CD14-positive monocyte (primary cell): Measurements from ENCODE around the gene PAQR8. TPM values are rescaled to one million over a fixed set of nuclear protein-coding genes. Genes with fewer than 3 reads are reported as not detected.

Experiments
- DNase-seq, 3 donors: peaks; one replicate each; pipeline ENCODE4 v3.0.0-alpha.2; 2011 to 2022
- H2AFZ ChIP-seq: 2 replicates; pipeline ENCODE4 v1.6.0; 2012; ENCODE audit warnings: mild to moderate bottlenecking, low read depth, low read length, inconsistent platforms; ENCODE audit not compliant: insufficient read depth, poor library complexity, severe bottlenecking
- H3K27ac ChIP-seq, 2 donors: 1 replicate in 1 of 2; 2 replicates in 1 of 2; pipeline ENCODE4 v1.5.1; 2012 to 2013; ENCODE audit warnings: low read length in 2 of 2, control low read depth in 1 of 2, inconsistent platforms in 1 of 2, low read depth in 1 of 2, mild to moderate bottlenecking in 1 of 2
- H3K27me3 ChIP-seq, 2 donors: one replicate each; pipeline versions ENCODE4 v1.6.0 to v1.6.1; 2011 to 2013; ENCODE audit warnings: low read length in 2 of 2; ENCODE audit not compliant: control insufficient read depth in 2 of 2, insufficient read depth in 2 of 2
- H3K36me3 ChIP-seq, 2 donors: replicated peaks in 1 of 2; 1 replicate in 1 of 2; 2 replicates in 1 of 2; pipeline versions ENCODE4 v1.5.1 to v1.6.1; 2012 to 2013; ENCODE audit warnings: low read length in 2 of 2, control low read depth in 1 of 2, inconsistent platforms in 1 of 2, mild to moderate bottlenecking in 1 of 2; ENCODE audit not compliant: insufficient read depth in 2 of 2, control insufficient read depth in 1 of 2
- H3K4me1 ChIP-seq, 2 donors: 1 replicate in 1 of 2; 2 replicates in 1 of 2; pipeline versions ENCODE4 v1.5.1 to v1.6.1; 2012 to 2013; ENCODE audit warnings: low read length in 2 of 2, control low read depth in 1 of 2, inconsistent platforms in 1 of 2, mild to moderate bottlenecking in 1 of 2, moderate library complexity in 1 of 2; ENCODE audit not compliant: insufficient read depth in 2 of 2, control insufficient read depth in 1 of 2
- H3K4me2 ChIP-seq: replicated peaks from 2 replicates; pipeline ENCODE3; 2012; ENCODE audit warnings: low read length, moderate library complexity, mild to moderate bottlenecking; ENCODE audit not compliant: poor library complexity, severe bottlenecking; ENCODE audit errors: extremely low read depth
- H3K4me3 ChIP-seq, 3 experiments: fragments of 200-600 bp in 1 of 3; sonication (generic) in 1 of 3; replicated peaks in 1 of 3; 1 replicate in 2 of 3; 2 replicates in 1 of 3; pipeline ENCODE4 v1.5.1; 2011 to 2013; ENCODE audit warnings: low read length in 3 of 3, mild to moderate bottlenecking in 3 of 3, control low read depth in 2 of 3, low read depth in 2 of 3, inconsistent platforms in 1 of 3, moderate library complexity in 1 of 3
- H3K79me2 ChIP-seq: 2 replicates; pipeline ENCODE4 v1.6.0; 2012; ENCODE audit warnings: mild to moderate bottlenecking, control low read depth, inconsistent platforms, low read length, moderate library complexity; ENCODE audit not compliant: insufficient read depth
- H3K9ac ChIP-seq: 2 replicates; pipeline ENCODE4 v1.6.0; 2017; ENCODE audit warnings: low read length, mild to moderate bottlenecking; ENCODE audit not compliant: insufficient read depth, poor library complexity, severe bottlenecking
- H3K9me3 ChIP-seq, 2 donors: replicated peaks in 1 of 2; 1 replicate in 1 of 2; 2 replicates in 1 of 2; pipeline versions ENCODE4 v1.5.1 to v1.6.1; 2012 to 2013; ENCODE audit warnings: low read length in 2 of 2, control low read depth in 1 of 2; ENCODE audit not compliant: control insufficient read depth in 1 of 2, insufficient read depth in 1 of 2
- H4K20me1 ChIP-seq: 2 replicates; pipeline ENCODE4 v1.6.0; 2012; ENCODE audit warnings: mild to moderate bottlenecking, low read length, control low read depth, moderate library complexity; ENCODE audit not compliant: insufficient read depth
- H3K27ac Mint-ChIP-seq, 7 donors: one replicate each; pipeline ENCODE4 v1.8.0; 2020; ENCODE audit warnings: mild to moderate bottlenecking in 7 of 7, mixed read lengths in 7 of 7, moderate library complexity in 6 of 7, inconsistent platforms in 2 of 7
- H3K27me3 Mint-ChIP-seq, 3 donors: one replicate each; pipeline ENCODE4 v1.8.0; 2021 to 2022; ENCODE audit warnings: low read depth in 3 of 3, mild to moderate bottlenecking in 3 of 3, mixed read lengths in 3 of 3, moderate library complexity in 3 of 3, inconsistent platforms in 1 of 3
- H3K36me3 Mint-ChIP-seq, 2 donors: one replicate each; pipeline ENCODE4 v1.8.0; 2020; ENCODE audit warnings: mixed read lengths in 2 of 2, inconsistent platforms in 1 of 2, mild to moderate bottlenecking in 1 of 2
- H3K4me1 Mint-ChIP-seq: one replicate; pipeline ENCODE4 v1.8.0; 2020; ENCODE audit warnings: mild to moderate bottlenecking, mixed read lengths
- H3K4me3 Mint-ChIP-seq, 2 donors: one replicate each; pipeline ENCODE4 v1.8.0; 2020; ENCODE audit warnings: mild to moderate bottlenecking in 2 of 2, mixed read lengths in 2 of 2, moderate library complexity in 1 of 2
- H3K9me3 Mint-ChIP-seq, 7 donors: one replicate each; pipeline ENCODE4 v1.8.0; 2020 to 2022; ENCODE audit warnings: mixed read lengths in 7 of 7, mild to moderate bottlenecking in 6 of 7, moderate library complexity in 6 of 7, inconsistent platforms in 2 of 7
- CTCF ChIP-seq: fragments of 200-600 bp; IDR thresholded peaks from one replicate; pipeline ENCODE4 v1.8.0; 2022; ENCODE audit warnings: antibody characterized with exemption, mild to moderate bottlenecking
- WGBS: methylation state at CpG from one replicate; pipeline ENCODE4 v1.1.5; 2013; ENCODE audit warnings: missing lambda C conversion rate; ENCODE audit not compliant: insufficient coverage; 5-methylcytosine and 5-hydroxymethylcytosine counted together
- intact Hi-C, 2 donors: fragments of 100-400 bp; cut with micrococcal nuclease; formaldehyde crosslinking; loops; one replicate each; pipeline versions ENCODE4 v1.15.0 to v1.15.1; 2023
- polyA plus RNA-seq, 3 donors: library from polyadenylated mRNA; depleted of rRNA in 1 of 3; unstranded in 2 of 3; stranded (reverse) in 1 of 3; fragments of 300-500 nt in 2 of 3; fragments of >200 nt in 1 of 3; fragmentation: Illumina TruSeq in 2 of 3; gene quantifications; 1 replicate in 2 of 3; 2 replicates in 1 of 3; pipeline ENCODE4 v1.2.3, GENCODE V29; 2012 to 2021

The PAQR8 gene
- polyA plus RNA-seq, 3 donors, result 2.4 to 17.4 (median 6.8) TPM

DNA sequence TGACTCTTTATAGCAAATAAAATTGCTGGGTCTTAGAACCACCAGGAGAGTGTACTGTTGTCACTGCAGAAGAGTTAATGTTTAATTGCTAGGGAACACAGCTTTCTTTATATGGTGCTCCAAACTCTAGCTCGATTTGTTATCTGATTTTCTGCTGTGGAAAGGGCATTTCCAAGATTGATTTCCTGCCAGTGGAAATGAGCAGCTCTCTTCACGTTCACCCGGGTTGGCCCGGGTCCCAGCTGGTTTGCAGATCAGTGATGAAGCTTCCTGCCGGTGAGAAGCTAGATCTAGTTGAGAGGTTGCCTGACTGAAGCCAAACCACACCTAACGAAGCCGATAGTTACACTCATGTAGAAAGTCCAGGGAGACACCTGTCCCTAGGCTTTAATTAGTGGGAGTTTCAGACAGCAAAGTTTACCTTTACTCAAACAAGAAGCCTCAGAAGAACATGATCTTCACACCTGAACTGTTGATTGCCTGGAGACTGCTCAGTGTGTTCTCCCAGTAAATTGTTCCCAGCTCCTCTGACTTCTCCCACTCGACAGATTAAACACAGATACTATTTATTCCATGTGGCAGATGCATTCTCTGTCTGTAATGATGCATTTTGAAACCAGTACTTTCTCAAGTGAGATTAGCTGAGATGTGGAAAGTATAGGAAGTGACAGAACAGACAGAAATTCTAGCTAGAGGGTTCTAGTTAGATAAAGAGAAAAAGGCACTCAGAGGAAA, 27.8 kb downstream of the PAQR8 start:
- Mint-ChIP-seq H3K27me3 (peaks cover 0 to 8% (median 2%) of the 10 kb centered on the region in 3 donors), H3K4me3 (no peak overlapping the region), H3K27ac (peak overlapping the region in 2 of 7 donors; percentile 27 to 33), H3K9me3 (peaks cover 0 to 5% (median 0%) of the 10 kb centered on the region in 7 donors), H3K36me3 (peaks cover 0 to 13% of the 10 kb centered on the region in 2 donors), H3K4me1 (peaks cover 28% of the 10 kb centered on the region)
- Histone ChIP-seq H3K9me3 (peaks cover 0 to 3% of the 10 kb centered on the region in 2 donors), H2AFZ (no peak overlapping the region), H3K4me2 (no peak overlapping the region), H3K9ac (no peak overlapping the region), H3K27me3 (peaks cover 0 to 3% of the 10 kb centered on the region in 2 donors), H3K4me3 (no peak overlapping the region), H3K79me2 (no peaks in the 10 kb centered on the region), H3K36me3 (no peaks in the 10 kb centered on the region), H4K20me1 (peaks cover 4% of the 10 kb centered on the region), H3K27ac (no peak overlapping the region), H3K4me1 (peaks cover 12 to 21% of the 10 kb centered on the region in 2 donors)
- TF ChIP-seq CTCF, result no peak
- intact Hi-C loops, result loop anchor here in 1 of 2 donors (10.0 kb wide), 1 partner anchor 105 kb away; the partner anchor contains the start of gene MCM3
- DNase-seq, result no peak
- 0% methylated on average over 4 of the region's 8 CpGs for WGBS

DNA sequence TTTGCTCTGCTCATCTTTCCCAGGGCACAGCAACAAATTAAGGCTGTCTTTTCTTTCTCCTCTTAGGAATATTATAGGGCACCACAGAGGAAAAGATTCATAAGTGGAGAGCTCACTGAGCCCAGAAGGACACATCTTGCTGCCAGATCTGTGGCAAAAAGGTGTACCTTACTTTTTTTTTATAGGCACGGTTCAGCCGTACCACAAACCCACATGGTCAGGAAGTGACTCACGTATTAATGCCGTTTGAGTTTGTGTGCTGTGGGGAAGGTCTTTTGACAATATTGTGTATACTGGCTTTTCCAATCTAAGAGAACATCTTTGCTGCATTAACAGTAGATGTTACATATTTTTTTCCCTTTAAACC, 28.4 kb downstream of the PAQR8 start:
- peaks cover 0 to 3% of the 10 kb centered on the region in 2 donors for H3K27me3 ChIP-seq
- Mint-ChIP-seq H3K9me3 (peaks cover 0 to 5% (median 0%) of the 10 kb centered on the region in 7 donors), H3K4me3 (peak overlapping the region in 1 of 2 donors; percentile 4), H3K27me3 (peaks cover 0 to 8% (median 2%) of the 10 kb centered on the region in 3 donors), H3K36me3 (peaks cover 0 to 10% of the 10 kb centered on the region in 2 donors), H3K27ac (peak overlapping the region in 1 of 7 donors; percentile 33), H3K4me1 (peaks cover 28% of the 10 kb centered on the region)
- WGBS, result no CpG with 5 or more reads among the region's 4 CpGs
- H3K27ac ChIP-seq, result no peak overlapping the region
- no peak overlapping the region for H3K9ac ChIP-seq
- peaks cover 4% of the 10 kb centered on the region for H4K20me1 ChIP-seq
- DNase-seq, result peak; percentile 20 to 57 (median 39)
- H3K79me2 ChIP-seq, result no peaks in the 10 kb centered on the region
- H3K4me3 ChIP-seq, result no peak overlapping the region
- no peak overlapping the region for H2AFZ ChIP-seq
- H3K9me3 ChIP-seq, result peaks cover 0 to 3% of the 10 kb centered on the region in 2 donors
- TF ChIP-seq CTCF, result no peak
- peaks cover 12 to 21% of the 10 kb centered on the region in 2 donors for H3K4me1 ChIP-seq
- intact Hi-C loops, result loop anchor here in 1 of 2 donors (10.0 kb wide), 1 partner anchor 106 kb away; the partner anchor contains the start of gene MCM3
- H3K36me3 ChIP-seq, result no peaks in the 10 kb centered on the region
- H3K4me2 ChIP-seq, result peak overlapping the region; percentile 6
